ENCODE data around the gene SMYD5. TPM values are rescaled to one million over a fixed set of nuclear protein-coding genes. Genes with fewer than 3 reads are reported as not detected.

Gene SMYD5
- total RNA-seq, 1 experiment from 2014 or later, result 28.5 TPM

Other genes starting within 250 kb of the SMYD5 start
- gene SFXN5, start 142.5 kb upstream of the SMYD5 start, total RNA-seq (2014; rRNA removed), result 12.9 and 13.0 TPM in 2 replicates
- gene RAB11FIP5, start 101.3 kb upstream of the SMYD5 start, total RNA-seq (2014; rRNA removed), result 31.0 and 33.7 TPM in 2 replicates
- not detected in 2 replicates for gene NOTO, start 11.7 kb upstream of the SMYD5 start, total RNA-seq (2014; rRNA removed)
- gene PRADC1, start 19.0 kb downstream of the SMYD5 start, total RNA-seq (2014; rRNA removed), result 78.2 and 90.0 TPM in 2 replicates
- gene CCT7, start 20.1 kb downstream of the SMYD5 start, total RNA-seq (2014; rRNA removed), result 452 and 463 TPM in 2 replicates
- 4.0 and 4.8 TPM in 2 replicates for gene FBXO41, start 70.2 kb downstream of the SMYD5 start, total RNA-seq (2014; rRNA removed)
- not detected in 2 replicates for gene EGR4, start 79.3 kb downstream of the SMYD5 start, total RNA-seq (2014; rRNA removed)
- gene ALMS1, start 171.6 kb downstream of the SMYD5 start, total RNA-seq (2014; rRNA removed), result 16.1 and 19.7 TPM in 2 replicates